ENCODE measurements around the gene DAZAP1. TPM values are rescaled to one million over a fixed set of nuclear protein-coding genes. Genes with fewer than 3 reads are reported as not detected.
A peak's percentile ranks its signal among the peaks of the same experiment; 100 is the strongest.

DAZAP1 gene
- total RNA-seq, 2 experiments from 2014 or later, result 235 to 241 TPM

GRCh38 chr19:1383017-1383311 lies 24.4 kb upstream of the DAZAP1 start:
- no peak for DNase-seq
- Mint-ChIP-seq H3K27ac (peak overlapping the region; percentile 98), H3K4me1 (peaks cover 20% of the 10 kb centered on the region), H3K4me3 (peak overlapping the region; percentile 85), H3K9me3 (no peaks in the 10 kb centered on the region), H3K36me3 (ENCODE audit: low read depth) (peaks cover 3% of the 10 kb centered on the region), H3K27me3 (peaks cover 4% of the 10 kb centered on the region)
- ChIA-PET POLR2A (no interaction called here), CTCF (interaction anchor here (0.8 to 1.3 kb wide), 9 partner anchors 10 to 289 kb away, joined by 3 to 4 read pairs (median 3); no protein-coding TSS in a partner anchor)

GRCh38 chr19:1383312-1384084 lies 23.9 kb upstream of the DAZAP1 start, which contains the start of gene NDUFS7:
Gene NDUFS7 (plus strand): TSS chr19:1383907. CDS start chr19:1383927, 20 bp downstream.
- peaks cover 5% of the 10 kb centered on the region for H3K36me3 Mint-ChIP-seq (ENCODE audit: low read depth)
- POLR2A ChIA-PET, result no interaction called here
- peak within 1 kb of the TSS; percentile 85 for H3K4me3 Mint-ChIP-seq

GRCh38 chr19:1384085-1384462 lies 23.3 kb upstream of the DAZAP1 start:
- Mint-ChIP-seq H3K27me3 (peaks cover 4% of the 10 kb centered on the region), H3K27ac (peak overlapping the region; percentile 7), H3K9me3 (no peaks in the 10 kb centered on the region), H3K4me1 (peaks cover 20% of the 10 kb centered on the region), H3K4me3 (peak overlapping the region; percentile 85), H3K36me3 (ENCODE audit: low read depth) (peaks cover 10% of the 10 kb centered on the region)
- POLR2A ChIA-PET, result no interaction called here
- DNase-seq, result no peak
- CTCF ChIA-PET, result no interaction called here

More at GRCh38 chr19:1383312-1384084, 23.9 kb upstream of the DAZAP1 start, which contains the start of gene NDUFS7:
- peaks cover 4% of the 10 kb centered on the region for H3K27me3 Mint-ChIP-seq
- H3K9me3 Mint-ChIP-seq, result no peaks in the 10 kb centered on the region
- peak within 1 kb of the TSS; percentile 98 for H3K27ac Mint-ChIP-seq
- CTCF ChIA-PET, result interaction anchor here (0.8 to 1.3 kb wide), 8 partner anchors 10 to 289 kb away, joined by 3 to 4 read pairs (median 3); no protein-coding TSS in a partner anchor
- H3K4me1 Mint-ChIP-seq, result peaks cover 20% of the 10 kb centered on the region
- peak; percentile 90 for DNase-seq

- POLR2A ChIA-PET, result no interaction called here
- CTCF ChIA-PET, result no interaction called here
- Mint-ChIP-seq H3K27me3 (peaks cover 4% of the 10 kb centered on the region), H3K36me3 (ENCODE audit: low read depth) (peaks cover 15% of the 10 kb centered on the region), H3K4me3 (peak overlapping the region; percentile 85), H3K9me3 (no peaks in the 10 kb centered on the region), H3K4me1 (peaks cover 20% of the 10 kb centered on the region), H3K27ac (peak overlapping the region; percentile 7)
- DNase-seq, result no peak
These were observed 22.8 kb upstream of the DAZAP1 start for GRCh38 chr19:1384478-1385110.

- H3K9me3 Mint-ChIP-seq, result no peaks in the 10 kb centered on the region
- H3K27ac Mint-ChIP-seq, result no peak overlapping the region
- CTCF ChIA-PET, result interaction anchor here (0.6 to 0.8 kb wide), 2 partner anchors 52 to 139 kb away, joined by 3 to 4 read pairs; no protein-coding TSS in a partner anchor
- H3K27me3 Mint-ChIP-seq, result peaks cover 4% of the 10 kb centered on the region
- DNase-seq, result no peak
- peaks cover 17% of the 10 kb centered on the region for H3K36me3 Mint-ChIP-seq (ENCODE audit: low read depth)
- POLR2A ChIA-PET, result no interaction called here
- H3K4me1 Mint-ChIP-seq, result peaks cover 20% of the 10 kb centered on the region
- H3K4me3 Mint-ChIP-seq, result no peak overlapping the region
These were observed 21.6 kb upstream of the DAZAP1 start for GRCh38 chr19:1385816-1386215.

GRCh38 chr19:1386945-1387683 lies 20.3 kb upstream of the DAZAP1 start:
- ChIA-PET POLR2A (no interaction called here), CTCF (no interaction called here)
- Mint-ChIP-seq H3K4me1 (peaks cover 20% of the 10 kb centered on the region), H3K9me3 (no peaks in the 10 kb centered on the region), H3K27me3 (peaks cover 4% of the 10 kb centered on the region), H3K4me3 (no peak overlapping the region), H3K36me3 (ENCODE audit: low read depth) (peaks cover 21% of the 10 kb centered on the region), H3K27ac (no peak overlapping the region)
- DNase-seq, result no peak

- Mint-ChIP-seq H3K4me1 (peaks cover 17% of the 10 kb centered on the region), H3K27ac (no peak overlapping the region), H3K36me3 (ENCODE audit: low read depth) (peaks cover 21% of the 10 kb centered on the region), H3K4me3 (no peak overlapping the region), H3K27me3 (peaks cover 4% of the 10 kb centered on the region), H3K9me3 (no peaks in the 10 kb centered on the region)
- ChIA-PET POLR2A (no interaction called here), CTCF (no interaction called here)
- no peak for DNase-seq
These were observed 19.4 kb upstream of the DAZAP1 start for GRCh38 chr19:1387684-1388636.

- ChIA-PET POLR2A (no interaction called here), CTCF (no interaction called here)
- Mint-ChIP-seq H3K27me3 (no peaks in the 10 kb centered on the region), H3K4me1 (peaks cover 10% of the 10 kb centered on the region), H3K36me3 (ENCODE audit: low read depth) (peaks cover 18% of the 10 kb centered on the region), H3K27ac (no peak overlapping the region), H3K4me3 (no peak overlapping the region), H3K9me3 (no peaks in the 10 kb centered on the region)
- no peak for DNase-seq
These were observed 18.8 kb upstream of the DAZAP1 start for GRCh38 chr19:1388637-1389026.

GRCh38 chr19:1389033-1389940 lies 18.1 kb upstream of the DAZAP1 start:
- Mint-ChIP-seq H3K9me3 (no peaks in the 10 kb centered on the region), H3K4me1 (peaks cover 9% of the 10 kb centered on the region), H3K36me3 (ENCODE audit: low read depth) (peaks cover 18% of the 10 kb centered on the region), H3K27ac (no peak overlapping the region), H3K27me3 (no peaks in the 10 kb centered on the region), H3K4me3 (no peak overlapping the region)
- no peak for DNase-seq
- CTCF ChIA-PET, result no interaction called here
- POLR2A ChIA-PET, result no interaction called here

GRCh38 chr19:1390890-1391423 lies 16.4 kb upstream of the DAZAP1 start:
- Mint-ChIP-seq H3K27me3 (no peaks in the 10 kb centered on the region), H3K9me3 (no peaks in the 10 kb centered on the region), H3K27ac (no peak overlapping the region), H3K36me3 (ENCODE audit: low read depth) (peaks cover 18% of the 10 kb centered on the region), H3K4me1 (no peaks in the 10 kb centered on the region), H3K4me3 (no peak overlapping the region)
- no peak for DNase-seq
- POLR2A ChIA-PET, result no interaction called here
- CTCF ChIA-PET, result no interaction called here

GRCh38 chr19:1392407-1392806 lies 15.0 kb upstream of the DAZAP1 start:
- H3K27me3 Mint-ChIP-seq, result no peaks in the 10 kb centered on the region
- no peak for DNase-seq
- no peak overlapping the region for H3K4me3 Mint-ChIP-seq
- no peak overlapping the region for H3K27ac Mint-ChIP-seq
- H3K9me3 Mint-ChIP-seq, result no peaks in the 10 kb centered on the region
- ChIA-PET CTCF (no interaction called here), POLR2A (no interaction called here)
- H3K36me3 Mint-ChIP-seq (ENCODE audit: low read depth), result peaks cover 18% of the 10 kb centered on the region
- H3K4me1 Mint-ChIP-seq, result peaks cover 9% of the 10 kb centered on the region

Measured in activated CD4-positive, alpha-beta T cell treated with anti-CD3 and anti-CD28 coated beads, Interleukin-2, amount 10 ng/mL, durations not matched to agents 7 days and 5 days (primary cell).